Heart left ventricle (tissue), 13 donors: ENCODE results near the gene EIF6.
"Not testable (repeated sequence)": the region's sequence is repeated elsewhere in the genome, so short reads cannot be mapped to it uniquely, and the experiment has no call there.

Experiments used
- CTCF ChIP-seq, 12 donors: fragments of 200-600 bp; sonication (generic) in 4 of 12; IDR thresholded peaks; one replicate each; pipeline versions ENCODE4 v1.5.0 to v1.8.0; 2018 to 2022; ENCODE audit warnings: antibody characterized with exemption in 12 of 12, mild to moderate bottlenecking in 5 of 12
- POLR2A ChIP-seq, 2 donors: fragments of 450-650 bp; IDR thresholded peaks; one replicate each; pipeline ENCODE4 v1.6.1; 2017; ENCODE audit warnings: antibody characterized with exemption in 2 of 2, mild to moderate bottlenecking in 2 of 2, moderate library complexity in 2 of 2
- donor health status: ischemic (EF 13 %, LVEDD 7.1; RV severe dilation, severe dysfunction).
- donor health status: DM: no; HTN: yes; CAD: no.
- donor health status: DM: no; HTN: no; CAD: no.
- donor health status: ischemic (EF 25% LVEDD 6.9; RV normal size, moderate dysfunction).
- donor health status: ischemic (EF 25% LVEDD 5.7; RV mildly dilated, moderate dysfunction).
- donor health status: ischemic (EF 35%, LVEDD 5.7; RV mildly dilated, moderate dysfunction).
- donor health status: nonischemic (EF 11% LVEDD 7.7; RV severe dilation, severe dysfunction).
- donor health status: DM: yes; HTN: yes; CAD: no.
- donor health status: PGD.
- donor health status: ischemic (EF 29% LVEDD 5.4; RV normal size, mild dysfunction).
- donor health status: nonischemic (EF 23%, LVEDD 6.1; RV moderate dilation, normal function).

DNA sequence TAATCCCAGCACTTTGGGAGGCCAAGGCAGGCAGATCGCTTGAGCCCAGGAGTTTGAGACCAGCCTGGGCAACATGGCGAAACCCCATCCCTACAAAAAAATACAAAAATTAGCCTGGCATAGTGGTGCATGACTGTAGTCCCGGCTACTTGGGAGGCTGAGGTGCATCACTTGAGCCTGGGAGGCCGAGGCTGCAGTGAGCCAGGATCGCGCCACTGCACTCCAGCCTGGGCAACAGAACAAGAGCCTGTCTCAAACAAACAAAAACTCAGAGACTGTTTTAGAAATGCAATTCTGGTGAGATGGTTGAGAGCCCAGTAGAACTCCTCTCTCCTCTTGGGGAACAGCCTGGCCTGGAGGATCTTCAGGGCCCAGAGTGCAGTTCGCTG is 31.1 kb upstream of the EIF6 start:
- not testable (repeated sequence) for TF ChIP-seq CTCF, POLR2A (IDR thresholded peaks at IDR 0.05)
